Parietal lobe (tissue), 1 donor: Measurements from ENCODE around the gene GPR179. TPM values are rescaled to one million over a fixed set of nuclear protein-coding genes. Genes with fewer than 3 reads are reported as not detected.

Experiments used
- total RNA-seq: library from RNA; depleted of rRNA; stranded (reverse); fragments of >200 nt; gene quantifications from one replicate; pipeline ENCODE4 v1.2.3, GENCODE V29; 2014

GPR179 gene
- 0.63 TPM for total RNA-seq

GRCh38 chr17:38343608-38344419, at the start of gene GPR179:
Gene GPR179, minus strand, starts transcription at chr17:38343956. Its CDS starts 167 bp downstream, at chr17:38343789.

GRCh38 chr17:38351412-38352222, 7.9 kb upstream of the GPR179 start, which contains the start of gene SOCS7:
Gene SOCS7, plus strand, starts transcription at chr17:38351844. Its CDS starts 209 bp downstream, at chr17:38352053.

GRCh38 chr17:38296834-38297517, 46.8 kb downstream of the GPR179 start, which contains the start of gene MRPL45:
Gene MRPL45, plus strand, starts transcription at chr17:38297168. Its CDS starts 16 bp downstream, at chr17:38297184.

Other genes starting within 250 kb of the GPR179 start
- gene TBC1D3E, start 216.0 kb downstream of the GPR179 start, total RNA-seq, result not detected
- not detected for gene TBC1D3, start 151.4 kb downstream of the GPR179 start, total RNA-seq
- 27.5 TPM for gene MRPL45, start 46.8 kb downstream of the GPR179 start, total RNA-seq
- 64.8 TPM for gene SOCS7, start 7.9 kb upstream of the GPR179 start, total RNA-seq
- gene ARHGAP23, start 84.5 kb upstream of the GPR179 start, total RNA-seq, result 75.7 TPM